HL-60 (cell line): ENCODE measurements around the gene CCDC192.

Experiments
- DNase-seq, 2 experiments: peaks; one replicate each; pipeline ENCODE4 v3.0.0-alpha.2; 2010 to 2020; ENCODE audit warnings: low read depth in 1 of 2, low spot score in 1 of 2
- H3K27ac ChIP-seq: fragments of 250-450 bp; sonication (Bioruptor Pico); replicated peaks from 2 replicates; pipeline ENCODE4 v1.5.1; 2020; ENCODE audit warnings: mild to moderate bottlenecking, moderate library complexity
- H3K27me3 ChIP-seq: fragments of 250-450 bp; sonication (Bioruptor Pico); 2 replicates; pipeline ENCODE4 v1.5.1; 2021; ENCODE audit warnings: mild to moderate bottlenecking, moderate library complexity; ENCODE audit not compliant: insufficient read depth, poor library complexity, severe bottlenecking
- H3K4me3 ChIP-seq: replicated peaks from 2 replicates; pipeline ENCODE4 v1.5.1; 2011; ENCODE audit warnings: mild to moderate bottlenecking, control low read depth, low read length; ENCODE audit not compliant: insufficient read depth
- CTCF ChIP-seq: IDR thresholded peaks from one replicate; pipeline ENCODE4 v1.5.1; 2011; ENCODE audit warnings: low read length, control low read depth, inconsistent platforms; ENCODE audit not compliant: insufficient read depth
- GABPA ChIP-seq: IDR thresholded peaks from 2 replicates; pipeline ENCODE4 v1.6.1; 2012; ENCODE audit warnings: low read depth
- POLR2AphosphoS5 ChIP-seq: IDR thresholded peaks from 2 replicates; pipeline ENCODE4 v1.6.1; 2012; ENCODE audit warnings: low read depth
- REST ChIP-seq: IDR thresholded peaks from 2 replicates; pipeline ENCODE4 v1.6.1; 2012; ENCODE audit warnings: low read depth; ENCODE audit not compliant: insufficient replicate concordance
- SPI1 ChIP-seq: IDR thresholded peaks from 2 replicates; pipeline ENCODE4 v1.6.1; 2012; ENCODE audit warnings: low read depth, mild to moderate bottlenecking, borderline replicate concordance

The CCDC192 gene

GRCh38 chr5:127967323-127967982 is 264.3 kb downstream of the CCDC192 start:
- Histone ChIP-seq H3K27ac (no peak overlapping the region), H3K27me3 (no peaks in the 10 kb centered on the region), H3K4me3 (no peak overlapping the region)
- no peak for TF ChIP-seq CTCF
- no peak for TF ChIP-seq SPI1
- TF ChIP-seq REST: no peak
- no peak for TF ChIP-seq POLR2AphosphoS5
- TF ChIP-seq GABPA: no peak
- DNase-seq: no peak

GRCh38 chr5:127967983-127968592 is 264.9 kb downstream of the CCDC192 start:
- no peaks in the 10 kb centered on the region for H3K27me3 ChIP-seq
- no peak for TF ChIP-seq SPI1
- no peak for DNase-seq
- no peak overlapping the region for H3K27ac ChIP-seq
- no peak overlapping the region for H3K4me3 ChIP-seq

GRCh38 chr5:127969002-127969401 is 265.8 kb downstream of the CCDC192 start:
- no peak for DNase-seq
- H3K27me3 ChIP-seq: no peaks in the 10 kb centered on the region
- no peak overlapping the region for H3K4me3 ChIP-seq
- no peak overlapping the region for H3K27ac ChIP-seq
- TF ChIP-seq GABPA (no peak), REST (no peak), SPI1 (no peak), CTCF (no peak), POLR2AphosphoS5 (no peak)

- no peak for DNase-seq
- Histone ChIP-seq H3K4me3 (no peak overlapping the region), H3K27me3 (no peaks in the 10 kb centered on the region), H3K27ac (no peak overlapping the region)
- TF ChIP-seq REST (no peak), POLR2AphosphoS5 (no peak), GABPA (no peak), SPI1 (no peak), CTCF (no peak)
Observed at GRCh38 chr5:127969651-127970050, 266.5 kb downstream of the CCDC192 start.
